Fibroblast of lung (primary cell): ENCODE measurements around the gene PDILT.

Experiments used
- EZH2 ChIP-seq: IDR thresholded peaks from 2 replicates; pipeline ENCODE4 v1.5.1; 2012; ENCODE audit warnings: low read length, control low read depth, mild to moderate bottlenecking; ENCODE audit errors: missing control alignments
- TF ChIP-seq, protein P1 (sequence below), 2 donors: IDR thresholded peaks in 1 of 2; conservative IDR thresholded peaks in 1 of 2; 1 replicate in 1 of 2; 2 replicates in 1 of 2; pipeline ENCODE4 v1.5.1; 2011 to 2012; ENCODE audit warnings: low read length in 2 of 2, control low read depth in 1 of 2, inconsistent platforms in 1 of 2, low read depth in 1 of 2, mild to moderate bottlenecking in 1 of 2

DNA sequence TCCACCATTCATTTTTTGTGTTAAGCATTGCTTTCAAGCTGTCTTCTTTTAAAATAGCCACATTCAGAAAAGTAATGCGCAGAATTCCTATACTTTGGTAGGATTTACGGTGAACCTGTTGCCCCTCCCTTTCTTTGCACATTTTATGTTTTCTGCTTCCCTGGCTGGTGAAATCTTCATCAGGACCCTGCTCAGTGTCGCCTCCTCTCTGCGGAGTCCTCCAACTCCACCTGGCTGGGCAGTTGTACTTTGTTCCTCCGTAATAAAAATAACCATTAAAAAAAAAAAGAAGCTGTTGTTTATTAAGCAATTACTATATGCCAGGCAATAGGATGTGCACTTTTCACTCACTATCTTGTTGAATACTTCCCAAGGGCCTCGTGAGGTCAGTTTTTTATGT, 54.9 kb downstream of the PDILT start:
- TF ChIP-seq, protein P1, sequence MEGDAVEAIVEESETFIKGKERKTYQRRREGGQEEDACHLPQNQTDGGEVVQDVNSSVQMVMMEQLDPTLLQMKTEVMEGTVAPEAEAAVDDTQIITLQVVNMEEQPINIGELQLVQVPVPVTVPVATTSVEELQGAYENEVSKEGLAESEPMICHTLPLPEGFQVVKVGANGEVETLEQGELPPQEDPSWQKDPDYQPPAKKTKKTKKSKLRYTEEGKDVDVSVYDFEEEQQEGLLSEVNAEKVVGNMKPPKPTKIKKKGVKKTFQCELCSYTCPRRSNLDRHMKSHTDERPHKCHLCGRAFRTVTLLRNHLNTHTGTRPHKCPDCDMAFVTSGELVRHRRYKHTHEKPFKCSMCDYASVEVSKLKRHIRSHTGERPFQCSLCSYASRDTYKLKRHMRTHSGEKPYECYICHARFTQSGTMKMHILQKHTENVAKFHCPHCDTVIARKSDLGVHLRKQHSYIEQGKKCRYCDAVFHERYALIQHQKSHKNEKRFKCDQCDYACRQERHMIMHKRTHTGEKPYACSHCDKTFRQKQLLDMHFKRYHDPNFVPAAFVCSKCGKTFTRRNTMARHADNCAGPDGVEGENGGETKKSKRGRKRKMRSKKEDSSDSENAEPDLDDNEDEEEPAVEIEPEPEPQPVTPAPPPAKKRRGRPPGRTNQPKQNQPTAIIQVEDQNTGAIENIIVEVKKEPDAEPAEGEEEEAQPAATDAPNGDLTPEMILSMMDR (conservative IDR thresholded peaks at IDR 0.05 in 1 of 2, IDR thresholded peaks at IDR 0.05 in 1 of 2; ENCODE audit: low read depth in 1 of 2, low read length in 2 of 2), result no peak
- TF ChIP-seq EZH2, result no peak
